ENCODE results near the gene CLDN3.

DNA sequence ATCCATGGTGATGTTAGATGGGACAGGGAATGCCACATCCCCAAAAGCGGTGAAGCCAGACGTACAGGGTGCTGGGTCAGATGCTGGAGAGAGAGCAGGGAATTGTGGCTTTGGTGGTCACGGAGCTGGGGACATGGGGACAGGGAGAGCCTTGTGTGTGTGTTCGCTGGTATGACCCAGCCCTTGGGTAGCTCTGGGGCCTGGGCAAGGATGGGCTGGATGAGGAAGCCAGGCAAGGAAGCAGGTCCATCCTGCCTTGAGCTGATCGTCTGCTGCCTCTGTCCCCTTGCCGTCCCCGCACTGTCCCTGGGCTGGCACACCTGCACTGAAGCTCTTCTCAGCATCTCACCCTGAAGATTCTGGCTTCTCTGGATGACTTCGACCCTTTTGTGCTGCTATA lies 45.4 kb upstream of the CLDN3 start:
- TF ChIP-seq, protein P1, sequence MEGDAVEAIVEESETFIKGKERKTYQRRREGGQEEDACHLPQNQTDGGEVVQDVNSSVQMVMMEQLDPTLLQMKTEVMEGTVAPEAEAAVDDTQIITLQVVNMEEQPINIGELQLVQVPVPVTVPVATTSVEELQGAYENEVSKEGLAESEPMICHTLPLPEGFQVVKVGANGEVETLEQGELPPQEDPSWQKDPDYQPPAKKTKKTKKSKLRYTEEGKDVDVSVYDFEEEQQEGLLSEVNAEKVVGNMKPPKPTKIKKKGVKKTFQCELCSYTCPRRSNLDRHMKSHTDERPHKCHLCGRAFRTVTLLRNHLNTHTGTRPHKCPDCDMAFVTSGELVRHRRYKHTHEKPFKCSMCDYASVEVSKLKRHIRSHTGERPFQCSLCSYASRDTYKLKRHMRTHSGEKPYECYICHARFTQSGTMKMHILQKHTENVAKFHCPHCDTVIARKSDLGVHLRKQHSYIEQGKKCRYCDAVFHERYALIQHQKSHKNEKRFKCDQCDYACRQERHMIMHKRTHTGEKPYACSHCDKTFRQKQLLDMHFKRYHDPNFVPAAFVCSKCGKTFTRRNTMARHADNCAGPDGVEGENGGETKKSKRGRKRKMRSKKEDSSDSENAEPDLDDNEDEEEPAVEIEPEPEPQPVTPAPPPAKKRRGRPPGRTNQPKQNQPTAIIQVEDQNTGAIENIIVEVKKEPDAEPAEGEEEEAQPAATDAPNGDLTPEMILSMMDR (IDR thresholded peaks at IDR 0.05) = no peak
- no peak for TF ChIP-seq POLR2AphosphoS5 (IDR thresholded peaks at IDR 0.05)

Measured in upper lobe of left lung (tissue), 4 donors.